ENCODE data around the gene TFAP2A. TPM values are rescaled to one million over a fixed set of nuclear protein-coding genes. Genes with fewer than 3 reads are reported as not detected.

The TFAP2A gene
- total RNA-seq, 2 donors from 2014 or later: 0.27 to 0.99 TPM

- no peaks in the 10 kb centered on the region for H3K36me3 ChIP-seq
- no peaks in the 10 kb centered on the region for H3K9me3 ChIP-seq
- DNase-seq: no peak
- no peaks in the 10 kb centered on the region for H3K4me1 ChIP-seq
- no peak overlapping the region for H3K9ac ChIP-seq (ENCODE audit: low read depth in 2 of 2, low read length in 2 of 2)
- H3K27me3 ChIP-seq: peaks cover 42% of the 10 kb centered on the region
- TF ChIP-seq, protein P1, sequence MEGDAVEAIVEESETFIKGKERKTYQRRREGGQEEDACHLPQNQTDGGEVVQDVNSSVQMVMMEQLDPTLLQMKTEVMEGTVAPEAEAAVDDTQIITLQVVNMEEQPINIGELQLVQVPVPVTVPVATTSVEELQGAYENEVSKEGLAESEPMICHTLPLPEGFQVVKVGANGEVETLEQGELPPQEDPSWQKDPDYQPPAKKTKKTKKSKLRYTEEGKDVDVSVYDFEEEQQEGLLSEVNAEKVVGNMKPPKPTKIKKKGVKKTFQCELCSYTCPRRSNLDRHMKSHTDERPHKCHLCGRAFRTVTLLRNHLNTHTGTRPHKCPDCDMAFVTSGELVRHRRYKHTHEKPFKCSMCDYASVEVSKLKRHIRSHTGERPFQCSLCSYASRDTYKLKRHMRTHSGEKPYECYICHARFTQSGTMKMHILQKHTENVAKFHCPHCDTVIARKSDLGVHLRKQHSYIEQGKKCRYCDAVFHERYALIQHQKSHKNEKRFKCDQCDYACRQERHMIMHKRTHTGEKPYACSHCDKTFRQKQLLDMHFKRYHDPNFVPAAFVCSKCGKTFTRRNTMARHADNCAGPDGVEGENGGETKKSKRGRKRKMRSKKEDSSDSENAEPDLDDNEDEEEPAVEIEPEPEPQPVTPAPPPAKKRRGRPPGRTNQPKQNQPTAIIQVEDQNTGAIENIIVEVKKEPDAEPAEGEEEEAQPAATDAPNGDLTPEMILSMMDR (IDR thresholded peaks at IDR 0.05): no peak
- H3K27ac ChIP-seq: no peak overlapping the region
- intact Hi-C loops (cut with DNase I): no loop called here
- H3K4me3 ChIP-seq: no peak overlapping the region
These were observed 14.5 kb downstream of the TFAP2A start for GRCh38 chr6:10400330-10400729.

GRCh38 chr6:10399451-10399850 lies 15.4 kb downstream of the TFAP2A start:
- Histone ChIP-seq H3K9ac (ENCODE audit: low read depth in 2 of 2, low read length in 2 of 2) (no peak overlapping the region), H3K4me1 (no peaks in the 10 kb centered on the region), H3K27ac (no peak overlapping the region), H3K27me3 (peaks cover 48% of the 10 kb centered on the region), H3K36me3 (no peaks in the 10 kb centered on the region), H3K4me3 (no peak overlapping the region), H3K9me3 (no peaks in the 10 kb centered on the region)
- intact Hi-C loops (cut with DNase I): no loop called here
- TF ChIP-seq, protein P1 (IDR thresholded peaks at IDR 0.05): no peak
- DNase-seq: no peak

- H3K4me1 ChIP-seq: no peaks in the 10 kb centered on the region
- H3K27me3 ChIP-seq: peaks cover 56% of the 10 kb centered on the region
- H3K9ac ChIP-seq (ENCODE audit: low read depth in 2 of 2, low read length in 2 of 2): no peak overlapping the region
- intact Hi-C loops (cut with DNase I): no loop called here
- TF ChIP-seq, protein P1 (IDR thresholded peaks at IDR 0.05): no peak
- H3K9me3 ChIP-seq: no peaks in the 10 kb centered on the region
- no peak overlapping the region for H3K27ac ChIP-seq
- H3K36me3 ChIP-seq: no peaks in the 10 kb centered on the region
- no peak for DNase-seq
- no peak overlapping the region for H3K4me3 ChIP-seq
These were observed 16.2 kb downstream of the TFAP2A start for GRCh38 chr6:10398446-10399218.

- peaks cover 60% of the 10 kb centered on the region for H3K27me3 ChIP-seq
- no peak for DNase-seq
These were observed 17.0 kb downstream of the TFAP2A start for GRCh38 chr6:10397756-10398445.

GRCh38 chr6:10396785-10397184 lies 18.1 kb downstream of the TFAP2A start:
- Histone ChIP-seq H3K36me3 (no peaks in the 10 kb centered on the region), H3K27ac (no peak overlapping the region), H3K4me1 (no peaks in the 10 kb centered on the region), H3K4me3 (no peak overlapping the region), H3K27me3 (peaks cover 56% of the 10 kb centered on the region), H3K9me3 (no peaks in the 10 kb centered on the region), H3K9ac (ENCODE audit: low read depth in 2 of 2, low read length in 2 of 2) (no peak overlapping the region)
- TF ChIP-seq, protein P1 (IDR thresholded peaks at IDR 0.05): no peak
- DNase-seq: no peak
- intact Hi-C loops (cut with DNase I): no loop called here

More at GRCh38 chr6:10397756-10398445, 17.0 kb downstream of the TFAP2A start:
- Histone ChIP-seq H3K27ac (no peak overlapping the region), H3K36me3 (no peaks in the 10 kb centered on the region), H3K4me3 (no peak overlapping the region), H3K9me3 (no peaks in the 10 kb centered on the region), H3K9ac (ENCODE audit: low read depth in 2 of 2, low read length in 2 of 2) (no peak overlapping the region), H3K4me1 (no peaks in the 10 kb centered on the region)
- intact Hi-C loops (cut with DNase I): no loop called here
- TF ChIP-seq, protein P1 (IDR thresholded peaks at IDR 0.05): no peak
